Stimulated activated CD8-positive, alpha-beta memory T cell treated with anti-CD3 and anti-CD28 coated beads, Interleukin-2, amount 100 ng/mL, for 1 hour (primary cell): ENCODE measurements around the gene EXOC2.
"Not testable (repeated sequence)": the region's sequence is repeated elsewhere in the genome, so short reads cannot be mapped to it uniquely, and the experiment has no call there.

ENCODE experiments used
- DNase-seq, 2 donors: peaks; one replicate each; pipeline ENCODE4 v3.0.0-alpha.2; 2020; ENCODE audit warnings: low read depth in 2 of 2

The EXOC2 gene

GRCh38 chr6:586553-586952, 106.4 kb downstream of the EXOC2 start:
- no peak for DNase-seq

GRCh38 chr6:583635-584034, 109.3 kb downstream of the EXOC2 start:
- no peak for DNase-seq

GRCh38 chr6:583116-583515, 109.8 kb downstream of the EXOC2 start:
- DNase-seq = no peak

GRCh38 chr6:582370-582769, 110.6 kb downstream of the EXOC2 start:
- DNase-seq = no peak

- DNase-seq = no peak
Observed at GRCh38 chr6:579339-579738, 113.6 kb downstream of the EXOC2 start.

GRCh38 chr6:572596-573265, 120.2 kb downstream of the EXOC2 start:
- no peak for DNase-seq

GRCh38 chr6:571892-572291, 121.0 kb downstream of the EXOC2 start:
- no peak for DNase-seq

GRCh38 chr6:570825-571224, 122.1 kb downstream of the EXOC2 start:
- DNase-seq = no peak

- DNase-seq = no peak
Observed at GRCh38 chr6:568954-569523, 123.9 kb downstream of the EXOC2 start.

GRCh38 chr6:568085-568484, 124.9 kb downstream of the EXOC2 start:
- DNase-seq = no peak

- DNase-seq = no peak
Observed at GRCh38 chr6:563863-564262, 129.1 kb downstream of the EXOC2 start.

- DNase-seq = no peak
Observed at GRCh38 chr6:562052-562676, 130.8 kb downstream of the EXOC2 start.

GRCh38 chr6:561335-561734, 131.6 kb downstream of the EXOC2 start:
- DNase-seq = not testable (repeated sequence)

- no peak for DNase-seq
Observed at GRCh38 chr6:558959-559358, 134.0 kb downstream of the EXOC2 start.

- no peak for DNase-seq
Observed at GRCh38 chr6:558089-558488, 134.8 kb downstream of the EXOC2 start.

GRCh38 chr6:551829-552350, 141.0 kb downstream of the EXOC2 start:
- no peak for DNase-seq

- no peak for DNase-seq
Observed at GRCh38 chr6:551405-551804, 141.5 kb downstream of the EXOC2 start.

- DNase-seq = no peak
Observed at GRCh38 chr6:549906-550305, 143.0 kb downstream of the EXOC2 start.

GRCh38 chr6:548517-548916, 144.4 kb downstream of the EXOC2 start:
- DNase-seq = no peak

- no peak for DNase-seq
Observed at GRCh38 chr6:548091-548490, 144.8 kb downstream of the EXOC2 start.

- no peak for DNase-seq
Observed at GRCh38 chr6:540490-540889, 152.4 kb downstream of the EXOC2 start.

- no peak for DNase-seq
Observed at GRCh38 chr6:537114-537513, 155.8 kb downstream of the EXOC2 start.

- DNase-seq = no peak
Observed at GRCh38 chr6:530425-530824, 162.5 kb downstream of the EXOC2 start.
